ENCODE measurements around the gene ANKRD34B.

The ANKRD34B gene

DNA sequence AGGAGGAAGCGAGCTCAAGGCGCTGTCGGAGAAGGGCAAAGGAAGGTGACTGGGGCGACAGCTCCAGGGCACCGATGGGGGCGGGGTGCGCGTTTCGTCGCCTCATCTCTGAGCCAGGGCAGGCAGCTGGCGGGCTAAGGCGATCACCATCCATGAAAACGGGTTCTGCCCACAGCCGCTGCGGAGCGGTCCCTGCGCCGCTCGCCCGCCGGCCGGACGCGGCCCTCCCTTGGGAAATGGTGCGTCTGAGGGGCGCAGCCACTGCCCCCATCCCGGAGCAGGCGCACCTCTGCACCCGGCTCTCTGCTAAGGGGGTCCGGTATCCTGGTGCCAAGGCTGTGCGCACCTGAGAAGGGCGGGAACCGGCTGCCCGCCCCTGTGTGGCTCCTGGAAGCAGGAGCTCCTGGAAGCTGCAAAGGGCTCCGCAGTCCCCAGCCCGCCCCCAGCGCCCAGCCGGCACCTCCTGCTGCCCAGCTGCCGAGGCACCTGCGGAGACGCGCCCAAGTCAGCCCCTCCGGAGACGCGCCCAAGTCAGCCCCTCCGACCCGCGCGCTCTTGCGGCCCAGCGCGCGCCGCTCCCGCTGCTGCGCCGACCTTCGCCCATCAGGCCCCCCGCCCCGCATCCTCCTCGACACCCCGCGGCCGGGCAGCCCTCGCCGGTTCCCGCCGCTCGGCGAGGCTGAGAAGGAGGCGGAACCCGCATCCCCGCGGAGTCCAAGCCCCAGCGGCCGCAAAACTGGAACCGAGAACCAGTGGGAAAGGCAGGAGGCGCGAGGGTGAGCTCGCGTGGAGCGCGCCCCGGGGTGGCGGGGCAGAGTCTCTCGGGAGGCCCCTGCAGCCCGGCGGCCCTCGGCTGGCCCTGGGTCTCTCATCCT, 757 bp downstream of the ANKRD34B start:
- no peak for DNase-seq

GRCh38 chr5:80568251-80568650, 1.8 kb downstream of the ANKRD34B start:
- no peak for DNase-seq

- no peak for DNase-seq
These were observed 3.3 kb downstream of the ANKRD34B start for GRCh38 chr5:80566711-80567259.

- DNase-seq: no peak
These were observed 4.8 kb downstream of the ANKRD34B start for GRCh38 chr5:80565330-80565729.

DNA sequence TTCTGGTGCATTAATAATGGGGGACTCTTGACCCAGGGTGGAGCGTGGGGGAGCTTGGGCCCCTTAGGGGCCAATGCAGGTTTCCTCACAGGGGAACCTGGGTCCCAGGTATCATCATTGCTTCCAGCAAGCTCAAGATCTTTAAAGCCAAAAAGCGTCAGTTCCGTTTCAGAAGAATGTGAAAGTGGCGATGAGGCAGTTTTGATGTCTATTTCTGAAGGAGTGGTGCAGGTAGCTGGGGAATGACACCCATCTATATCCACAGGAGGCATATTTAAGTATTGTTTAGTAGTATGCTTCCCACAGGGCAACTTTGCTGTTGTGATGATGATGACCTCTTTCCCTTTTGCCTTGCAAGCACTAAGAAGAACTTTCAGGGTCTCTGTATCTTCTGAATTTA, 10.8 kb downstream of the ANKRD34B start:
- no peak for DNase-seq

GRCh38 chr5:80555099-80555498, 15.0 kb downstream of the ANKRD34B start:
- DNase-seq: no peak

DNA sequence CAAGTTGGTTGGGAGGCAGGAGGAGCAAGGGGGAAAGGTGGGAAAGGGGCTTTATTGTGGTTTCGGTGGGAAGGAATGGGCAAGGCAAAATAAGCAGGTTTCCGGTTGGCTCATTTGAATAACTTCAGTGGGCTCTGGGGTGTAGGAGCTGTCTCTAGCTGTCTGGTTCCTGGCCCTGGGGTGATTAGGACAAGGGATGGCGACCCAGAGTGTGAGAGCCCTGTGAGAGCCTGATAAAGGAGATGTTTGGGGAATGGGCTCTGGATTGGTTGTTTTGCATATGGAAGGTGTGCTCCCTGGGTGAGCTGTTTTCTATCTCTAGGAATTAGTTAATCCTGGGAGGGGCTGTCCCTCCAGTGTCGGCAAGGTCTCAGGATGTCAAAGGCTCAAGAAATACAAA, 15.4 kb downstream of the ANKRD34B start:
- no peak for DNase-seq

DNA sequence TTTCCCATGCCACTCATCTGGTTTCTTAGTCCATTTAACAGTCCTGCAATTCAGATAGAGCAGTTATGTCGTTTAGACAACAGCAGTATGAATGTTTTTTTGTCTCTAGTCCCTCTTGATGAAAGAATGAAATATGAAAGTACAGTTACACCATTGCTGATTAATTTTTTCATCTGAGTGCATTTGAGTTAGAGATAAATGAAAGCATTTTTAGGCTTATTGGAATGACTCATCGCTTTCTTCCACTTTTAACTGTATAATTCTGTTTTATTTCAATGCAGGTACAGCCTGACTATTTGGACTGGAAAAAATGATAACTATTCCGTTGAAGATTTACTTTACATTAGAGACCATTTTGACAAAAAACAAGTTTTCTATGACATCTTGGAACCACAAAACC, 28.7 kb downstream of the ANKRD34B start:
- DNase-seq: no peak

GRCh38 chr5:80540691-80541090, 29.4 kb downstream of the ANKRD34B start:
- no peak for DNase-seq

GRCh38 chr5:80516826-80517225, 53.3 kb downstream of the ANKRD34B start:
- no peak for DNase-seq

DNA sequence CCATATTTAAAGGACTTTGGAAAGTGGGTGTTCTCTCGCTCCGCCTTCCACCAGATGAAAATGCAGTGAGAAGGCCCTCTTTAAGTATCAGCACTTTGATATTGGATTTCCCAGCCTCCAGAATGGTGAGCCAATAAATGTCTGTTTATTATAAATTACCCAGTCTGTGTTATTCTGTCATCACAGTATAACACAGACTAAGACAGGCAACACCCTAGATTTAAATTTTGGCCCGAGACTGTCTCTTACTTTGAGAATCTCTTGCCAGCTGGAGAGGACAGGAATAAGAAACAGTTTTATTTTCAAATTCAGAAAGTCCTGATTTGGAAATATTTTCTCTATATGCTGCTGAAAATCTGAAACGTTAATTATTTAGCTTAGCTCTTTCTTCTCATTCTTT, 60.7 kb downstream of the ANKRD34B start:
- DNase-seq: no peak

DNA sequence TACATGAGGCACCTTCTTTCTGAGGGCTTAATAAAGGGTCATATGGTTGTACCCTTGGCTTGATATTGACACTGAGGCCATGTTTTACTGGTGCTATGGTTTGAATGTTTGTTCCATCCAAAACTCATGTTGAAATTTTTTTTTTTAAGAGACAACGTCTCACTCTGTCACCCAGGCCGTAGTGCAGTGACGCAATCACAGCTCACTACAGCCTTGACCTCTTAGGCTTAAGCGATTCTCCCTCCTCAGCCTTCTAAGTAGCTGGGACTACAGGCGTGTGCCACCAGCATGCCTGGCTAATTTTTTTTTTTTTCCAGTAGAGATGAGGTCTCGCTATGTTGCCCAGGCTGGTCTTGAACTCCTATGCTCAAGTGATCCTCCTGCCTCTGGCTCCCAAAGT, 61.2 kb downstream of the ANKRD34B start:
- no peak for DNase-seq

- no peak for DNase-seq
These were observed 62.4 kb downstream of the ANKRD34B start for GRCh38 chr5:80507663-80508062.
